Heart left ventricle (tissue), 16 donors: ENCODE results near the gene RGL1. TPM values are rescaled to one million over a fixed set of nuclear protein-coding genes. Genes with fewer than 3 reads are reported as not detected.

Experiments
- ATAC-seq, 4 donors: fragments of 200-7000 bp; cut with Tn5 transposase; one replicate each; pipeline ENCODE4 v1.9.1; 2020 to 2022; ENCODE audit warnings: moderate library complexity in 4 of 4, mild to moderate bottlenecking in 3 of 4, moderate number of reproducible peaks in 1 of 4
- DNase-seq, 5 donors: peaks; one replicate each; pipeline ENCODE4 v3.0.0-alpha.2; 2020
- H3K27ac ChIP-seq, 12 donors: fragments of 200-600 bp; sonication (generic) in 4 of 12; one replicate each; pipeline versions ENCODE4 v1.5.0 to v1.8.0; 2016 to 2022; ENCODE audit warnings: mild to moderate bottlenecking in 2 of 12
- H3K27me3 ChIP-seq, 9 donors: fragments of 200-600 bp; sonication (generic) in 2 of 9; one replicate each; pipeline versions ENCODE4 v1.5.1 to v1.8.0; 2016 to 2022; ENCODE audit warnings: mild to moderate bottlenecking in 3 of 9
- H3K36me3 ChIP-seq, 9 donors: fragments of 200-600 bp; sonication (generic) in 2 of 9; one replicate each; pipeline versions ENCODE4 v1.5.0 to v1.8.0; 2018 to 2022; ENCODE audit warnings: mild to moderate bottlenecking in 2 of 9
- H3K4me1 ChIP-seq, 12 donors: fragments of 200-600 bp; sonication (generic) in 4 of 12; one replicate each; pipeline versions ENCODE4 v1.5.0 to v1.8.0; 2016 to 2022; ENCODE audit warnings: mild to moderate bottlenecking in 3 of 12
- H3K4me3 ChIP-seq, 12 donors: fragments of 200-600 bp; sonication (generic) in 4 of 12; one replicate each; pipeline versions ENCODE4 v1.5.0 to v1.8.0; 2017 to 2022; ENCODE audit warnings: mild to moderate bottlenecking in 9 of 12, moderate library complexity in 4 of 12
- H3K9me3 ChIP-seq, 12 donors: fragments of 200-600 bp; sonication (generic) in 4 of 12; one replicate each; pipeline versions ENCODE4 v1.5.0 to v1.8.0; 2016 to 2022; ENCODE audit warnings: mild to moderate bottlenecking in 1 of 12
- POLR2A ChIP-seq, 2 donors: fragments of 450-650 bp; IDR thresholded peaks; one replicate each; pipeline ENCODE4 v1.6.1; 2017; ENCODE audit warnings: antibody characterized with exemption in 2 of 2, mild to moderate bottlenecking in 2 of 2, moderate library complexity in 2 of 2
- WGBS, 4 donors: extraction: QIAGEN DNeasy Blood & Tissue Kit in 2 of 4; methylation state at CpG; one replicate each; pipeline versions ENCODE4 v1.1.5 to v1.1.7; 2013 to 2018; 5-methylcytosine and 5-hydroxymethylcytosine counted together
- intact Hi-C, 10 donors: fragments of 100-400 bp; cut with DNase I; formaldehyde crosslinking; loops; one replicate each; pipeline versions ENCODE4 v1.11.1 to v1.14.2; 2022
- polyA plus RNA-seq, 2 donors: library from polyadenylated mRNA; stranded (reverse); fragments of 200-250 nt; gene quantifications; one replicate each; pipeline ENCODE4 v1.2.3, GENCODE V29; 2013
- total RNA-seq, 9 donors: library from RNA; depleted of rRNA in 2 of 9; stranded (reverse); fragments of >200 nt in 2 of 9; fragmentation: NEBNext Ultra II Directional in 3 of 9; extraction: Animal tissue kit (Norgen Biotek cat#: 25700) in 3 of 9; gene quantifications; one replicate each; pipeline versions ENCODE4 v1.1.0 to v1.2.4, GENCODE V29; 2016 to 2023
- TF ChIP-seq, protein P1 (sequence below), 12 donors: fragments of 200-600 bp; sonication (generic) in 4 of 12; IDR thresholded peaks; one replicate each; pipeline versions ENCODE4 v1.5.0 to v1.8.0; 2018 to 2022; ENCODE audit warnings: antibody characterized with exemption in 12 of 12, mild to moderate bottlenecking in 5 of 12
- donor health status: ischemic (EF 13 %, LVEDD 7.1; RV severe dilation, severe dysfunction).
- donor health status: healthy with polysubstance abuse.
- donor health status: DM: no; HTN: yes; CAD: no.
- donor health status: DM: no; HTN: no; CAD: no.
- donor health status: ischemic (EF 25% LVEDD 6.9; RV normal size, moderate dysfunction).
- donor health status: ischemic (EF 25% LVEDD 5.7; RV mildly dilated, moderate dysfunction).
- donor health status: healthy.
- donor health status: DM: yes; HTN: yes; CAD: no.
- donor health status: ischemic (EF 35%, LVEDD 5.7; RV mildly dilated, moderate dysfunction).
- donor health status: nonischemic (EF 11% LVEDD 7.7; RV severe dilation, severe dysfunction).
- donor health status: DM: yes; HTN: yes; CAD: no.
- donor health status: PGD.
- donor health status: ischemic (EF 29% LVEDD 5.4; RV normal size, mild dysfunction).
- donor health status: nonischemic (EF 23%, LVEDD 6.1; RV moderate dilation, normal function).

RGL1 gene
- total and polyA plus RNA-seq, 11 donors = 5.6 to 50.6 (median 15.5) TPM

DNA sequence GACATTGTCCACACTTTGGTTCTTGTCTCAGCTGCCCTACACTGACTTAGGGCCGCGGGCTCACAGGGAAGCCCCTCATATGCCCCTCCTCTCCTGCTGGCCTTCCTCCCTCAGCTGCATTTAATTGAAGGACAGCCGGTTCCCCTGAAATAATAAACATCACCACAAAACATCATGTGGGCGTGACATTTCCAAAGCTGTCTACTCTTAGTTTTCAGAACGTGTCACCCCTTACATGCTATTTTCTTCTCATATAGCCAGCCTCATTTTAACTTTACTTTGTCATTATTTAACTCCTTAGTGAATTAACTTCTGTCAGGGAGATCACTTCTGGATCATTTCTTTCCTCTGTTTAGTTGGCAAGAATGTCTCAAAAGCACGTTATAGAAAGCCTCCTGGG lies 129.4 kb downstream of the RGL1 start:
- Histone ChIP-seq H3K27me3 (no peaks in the 10 kb centered on the region), H3K4me3 (no peak overlapping the region), H3K36me3 (peaks cover 0 to 31% (median 7%) of the 10 kb centered on the region in 9 donors), H3K4me1 (peaks cover 0 to 31% (median 11%) of the 10 kb centered on the region in 12 donors), H3K9me3 (no peaks in the 10 kb centered on the region), H3K27ac (peak overlapping the region in 2 of 12 donors; percentile 47 to 54)
- ATAC-seq = no peak
- WGBS, 4 donors = 63 to 75% (median 67%) methylated on average over 6 of the region's 6 CpGs
- intact Hi-C loops = loop anchor here in 6 of 10 donors (5.0 to 10.0 kb wide), 3 partner anchors 100 to 760 kb away; partner anchors contain the start of gene COLGALT2 (in 5 of the 6)
- no peak for TF ChIP-seq POLR2A (IDR thresholded peaks at IDR 0.05)
- TF ChIP-seq, protein P1, sequence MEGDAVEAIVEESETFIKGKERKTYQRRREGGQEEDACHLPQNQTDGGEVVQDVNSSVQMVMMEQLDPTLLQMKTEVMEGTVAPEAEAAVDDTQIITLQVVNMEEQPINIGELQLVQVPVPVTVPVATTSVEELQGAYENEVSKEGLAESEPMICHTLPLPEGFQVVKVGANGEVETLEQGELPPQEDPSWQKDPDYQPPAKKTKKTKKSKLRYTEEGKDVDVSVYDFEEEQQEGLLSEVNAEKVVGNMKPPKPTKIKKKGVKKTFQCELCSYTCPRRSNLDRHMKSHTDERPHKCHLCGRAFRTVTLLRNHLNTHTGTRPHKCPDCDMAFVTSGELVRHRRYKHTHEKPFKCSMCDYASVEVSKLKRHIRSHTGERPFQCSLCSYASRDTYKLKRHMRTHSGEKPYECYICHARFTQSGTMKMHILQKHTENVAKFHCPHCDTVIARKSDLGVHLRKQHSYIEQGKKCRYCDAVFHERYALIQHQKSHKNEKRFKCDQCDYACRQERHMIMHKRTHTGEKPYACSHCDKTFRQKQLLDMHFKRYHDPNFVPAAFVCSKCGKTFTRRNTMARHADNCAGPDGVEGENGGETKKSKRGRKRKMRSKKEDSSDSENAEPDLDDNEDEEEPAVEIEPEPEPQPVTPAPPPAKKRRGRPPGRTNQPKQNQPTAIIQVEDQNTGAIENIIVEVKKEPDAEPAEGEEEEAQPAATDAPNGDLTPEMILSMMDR (IDR thresholded peaks at IDR 0.05) = no peak
- no peak for DNase-seq

DNA sequence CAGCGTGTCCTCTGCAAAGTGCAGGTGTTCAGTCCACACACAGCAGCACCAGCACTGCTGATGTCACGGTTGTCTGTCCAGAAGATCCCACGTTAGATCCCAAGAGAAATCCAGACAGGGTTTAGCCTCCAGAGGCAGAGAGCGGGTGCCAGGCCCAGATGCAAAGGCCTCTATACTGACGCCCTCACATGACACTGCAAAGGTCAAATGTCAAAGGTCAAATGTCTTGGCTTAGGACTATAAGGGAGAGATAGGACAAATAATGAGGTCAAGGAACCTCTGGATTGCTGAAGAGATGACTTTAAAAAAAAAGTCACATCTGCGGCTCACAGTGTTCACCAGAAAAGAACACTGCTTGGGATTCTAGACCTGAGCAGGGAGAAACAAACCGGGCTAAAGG lies 131.1 kb downstream of the RGL1 start:
- H3K4me1 ChIP-seq = peaks cover 0 to 31% (median 11%) of the 10 kb centered on the region in 12 donors
- 88 to 94% (median 90%) methylated on average over 7 of the region's 7 CpGs for WGBS, 4 donors
- no peak for DNase-seq
- H3K36me3 ChIP-seq = peaks cover 0 to 29% (median 0%) of the 10 kb centered on the region in 9 donors
- ATAC-seq = no peak
- TF ChIP-seq, protein P1 (IDR thresholded peaks at IDR 0.05) = no peak
- TF ChIP-seq POLR2A (IDR thresholded peaks at IDR 0.05) = no peak
- no peaks in the 10 kb centered on the region for H3K9me3 ChIP-seq
- no peaks in the 10 kb centered on the region for H3K27me3 ChIP-seq
- H3K4me3 ChIP-seq = no peak overlapping the region
- no peak overlapping the region for H3K27ac ChIP-seq
- intact Hi-C loops = loop anchor here in 5 of 10 donors (10.0 kb wide), 2 partner anchors 99 to 759 kb away; partner anchors contain the start of gene COLGALT2 (in 4 of the 5)

DNA sequence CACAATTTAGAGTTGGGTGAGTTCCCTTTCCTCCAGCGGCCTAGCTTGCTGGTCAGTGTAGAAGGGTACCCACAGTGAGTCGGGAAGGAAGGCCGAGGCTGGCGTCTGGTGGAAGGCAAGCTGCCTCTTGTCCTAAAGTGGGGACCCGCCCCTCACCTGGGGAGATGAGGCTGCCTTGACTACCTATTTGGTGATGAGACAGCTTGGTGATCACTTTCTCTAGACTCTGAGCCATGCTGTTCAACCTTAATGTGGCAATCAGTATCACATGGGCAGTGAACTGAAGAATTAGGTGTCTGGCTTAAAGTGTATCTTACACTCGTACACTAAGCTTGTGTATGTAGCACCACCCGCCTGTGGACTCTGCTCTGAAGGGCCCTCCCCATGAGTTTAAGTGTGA lies 131.9 kb downstream of the RGL1 start:
- Histone ChIP-seq H3K4me3 (no peak overlapping the region), H3K27ac (no peak overlapping the region), H3K9me3 (no peaks in the 10 kb centered on the region), H3K36me3 (peaks cover 0 to 29% (median 0%) of the 10 kb centered on the region in 9 donors), H3K27me3 (no peaks in the 10 kb centered on the region), H3K4me1 (peaks cover 0 to 30% (median 10%) of the 10 kb centered on the region in 12 donors)
- 81 to 92% (median 86%) methylated on average over 7 of the region's 7 CpGs for WGBS, 4 donors
- no peak for DNase-seq
- TF ChIP-seq POLR2A (IDR thresholded peaks at IDR 0.05) = no peak
- TF ChIP-seq, protein P1 (IDR thresholded peaks at IDR 0.05) = no peak
- ATAC-seq = no peak
- intact Hi-C loops = loop anchor here in 5 of 10 donors (10.0 kb wide), 2 partner anchors 98 to 758 kb away; partner anchors contain the start of gene COLGALT2 (in 4 of the 5)

DNA sequence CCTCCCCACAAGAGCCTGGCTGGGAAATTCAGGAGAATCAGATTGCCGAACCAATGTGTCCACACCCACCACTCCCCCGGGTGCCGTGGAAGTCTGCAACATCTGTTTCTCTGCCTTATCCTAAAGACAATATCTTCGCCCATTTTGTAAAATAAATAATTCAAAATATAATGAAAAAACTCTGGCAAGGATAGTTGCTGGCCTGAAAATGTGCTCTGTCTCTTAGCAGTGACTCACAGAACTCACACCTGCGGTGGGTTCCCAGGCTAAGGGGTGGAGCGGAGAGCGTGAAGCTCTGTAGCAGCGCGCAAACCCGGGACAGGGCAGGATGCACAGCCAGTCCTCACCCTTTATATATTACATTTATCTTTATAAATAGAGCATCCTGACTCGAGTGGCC lies 132.7 kb downstream of the RGL1 start:
- TF ChIP-seq POLR2A (IDR thresholded peaks at IDR 0.05) = no peak
- TF ChIP-seq, protein P1 (IDR thresholded peaks at IDR 0.05) = no peak
- WGBS, 4 donors = 67 to 80% (median 74%) methylated on average over 11 of the region's 11 CpGs
- ATAC-seq (no peak), DNase-seq (no peak)
- peak overlapping the region in 1 of 12 donors; percentile 13 for H3K27ac ChIP-seq
- H3K9me3 ChIP-seq = no peaks in the 10 kb centered on the region
- intact Hi-C loops = loop anchor here in 5 of 10 donors (10.0 kb wide), 2 partner anchors 97 to 757 kb away; partner anchors contain the start of gene COLGALT2 (in 4 of the 5)
- H3K4me3 ChIP-seq = no peak overlapping the region
- H3K27me3 ChIP-seq = no peaks in the 10 kb centered on the region
- peaks cover 0 to 21% (median 5%) of the 10 kb centered on the region in 12 donors for H3K4me1 ChIP-seq
- peaks cover 0 to 29% (median 0%) of the 10 kb centered on the region in 9 donors for H3K36me3 ChIP-seq
